ENCODE data around the gene MAPKBP1. TPM values are rescaled to one million over a fixed set of nuclear protein-coding genes. Genes with fewer than 3 reads are reported as not detected.

The MAPKBP1 gene
- total RNA-seq, 3 donors from 2014 or later (not counting 1 experiment from before 2014, with no cell fraction given) = 44.8 to 55.4 (median 49.0) TPM

DNA sequence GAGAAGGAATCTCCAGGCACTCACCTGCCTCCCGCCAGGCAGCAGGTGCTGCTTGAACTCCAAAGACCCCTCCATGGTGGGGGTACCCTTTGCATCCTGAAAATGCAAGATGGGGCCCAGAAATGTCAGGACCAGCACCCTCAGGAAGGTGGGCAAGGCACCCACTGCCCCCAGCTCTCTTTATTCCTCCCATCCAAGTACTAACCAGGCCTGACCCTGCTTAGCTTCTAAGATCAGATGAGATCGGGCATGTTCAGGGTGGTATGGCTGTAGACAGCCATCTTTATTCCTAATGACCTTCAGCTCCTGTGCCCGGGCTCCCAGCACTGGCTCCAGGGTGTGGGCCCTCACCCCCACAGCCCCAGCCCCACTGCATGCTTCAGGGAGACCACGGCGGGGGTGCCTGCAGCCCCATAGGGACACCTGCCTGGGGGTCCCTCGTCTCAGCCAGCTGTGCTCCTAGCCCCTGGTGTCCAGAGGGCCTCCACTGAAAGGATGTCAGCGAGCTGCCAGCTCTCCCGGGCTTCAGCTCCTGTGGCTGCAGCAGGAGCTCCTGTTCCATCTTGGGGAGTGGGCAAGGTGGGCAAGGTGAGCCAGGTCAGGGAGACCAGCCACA is 77.6 kb downstream of the MAPKBP1 start:
- Histone ChIP-seq H3K4me3 (ENCODE audit: low read length) (no peak overlapping the region), H3K4me1 (ENCODE audit: control insufficient read depth, insufficient read depth, low read length) (no peaks in the 10 kb centered on the region), H3K27me3 (ENCODE audit: control insufficient read depth, insufficient read depth, low read length) (no peaks in the 10 kb centered on the region), H3K27ac (ENCODE audit: low read length) (no peak overlapping the region), H3K36me3 (ENCODE audit: control insufficient read depth, insufficient read depth, low read length) (peaks cover 9% of the 10 kb centered on the region), H3K9me3 (ENCODE audit: control insufficient read depth, insufficient read depth, low read length) (no peaks in the 10 kb centered on the region)
- peaks cover 5% of the 10 kb centered on the region for H3K36me3 Mint-ChIP-seq
- no peak for TF ChIP-seq CTCF (IDR thresholded peaks at IDR 0.05)
- intact Hi-C loops (cut with micrococcal nuclease) = no loop called here
- ATAC-seq = no peak
- H3K27me3 Mint-ChIP-seq (ENCODE audit: low read depth in 2 of 2) = no peaks in the 10 kb centered on the region
- no peak overlapping the region for H3K4me3 Mint-ChIP-seq
- no peaks in the 10 kb centered on the region for H3K4me1 Mint-ChIP-seq
- no peak for DNase-seq
- WGBS (ENCODE audit: insufficient coverage) = 86% methylated on average over 8 of the region's 8 CpGs
- H3K9me3 Mint-ChIP-seq = no peaks in the 10 kb centered on the region
- no peak overlapping the region for H3K27ac Mint-ChIP-seq

DNA sequence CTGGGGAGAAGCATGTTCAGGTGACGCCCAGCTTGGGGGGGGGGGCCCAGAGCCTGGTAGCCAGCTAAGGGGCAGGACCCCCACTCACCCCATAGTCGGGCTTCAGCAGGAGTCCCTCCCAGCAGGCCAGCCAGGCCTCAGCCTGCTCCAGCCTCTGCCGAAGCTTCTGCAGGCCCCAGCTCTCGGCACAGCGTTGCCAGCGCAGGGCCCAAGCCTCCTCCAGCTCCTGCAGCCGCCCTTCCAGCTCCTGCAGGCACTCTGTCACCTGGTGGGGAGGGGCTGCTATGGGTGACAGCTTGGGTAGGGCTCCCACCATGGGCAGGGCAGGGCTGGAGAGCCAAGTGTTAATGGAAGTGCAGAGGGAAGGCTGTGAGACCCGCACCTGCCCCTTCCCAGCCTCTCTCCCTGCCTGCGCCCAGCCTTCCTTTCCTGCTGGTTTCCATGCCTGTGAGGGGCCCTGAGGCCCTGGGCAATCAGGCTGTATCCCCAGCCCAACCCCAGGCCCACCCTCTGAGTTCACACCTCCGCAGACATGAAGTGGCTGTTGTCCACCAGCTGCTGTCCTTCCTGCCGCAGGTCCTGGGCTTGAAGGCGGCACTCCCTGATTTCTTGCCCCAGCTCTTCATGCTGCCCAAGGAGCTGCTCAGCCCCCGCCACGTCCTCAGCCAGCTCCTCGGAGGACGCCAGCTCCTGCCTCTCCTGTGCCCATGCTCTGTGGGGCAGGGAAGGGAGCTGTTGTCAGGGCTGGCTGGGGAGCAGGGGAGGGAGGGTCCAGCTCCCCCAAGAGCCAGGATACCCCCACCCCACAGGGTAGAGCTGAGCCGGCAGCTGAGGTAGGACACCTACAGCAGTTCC is 78.7 kb downstream of the MAPKBP1 start:
- ATAC-seq (no peak), DNase-seq (no peak)
- H3K9me3 ChIP-seq (ENCODE audit: control insufficient read depth, insufficient read depth, low read length) = no peaks in the 10 kb centered on the region
- H3K36me3 ChIP-seq (ENCODE audit: control insufficient read depth, insufficient read depth, low read length) = peaks cover 3% of the 10 kb centered on the region
- 91% methylated on average over 17 of the region's 17 CpGs for WGBS (ENCODE audit: insufficient coverage)
- Mint-ChIP-seq H3K27ac (no peak overlapping the region), H3K9me3 (no peaks in the 10 kb centered on the region), H3K27me3 (ENCODE audit: low read depth in 2 of 2) (no peaks in the 10 kb centered on the region), H3K4me3 (no peak overlapping the region), H3K36me3 (peaks cover 5% of the 10 kb centered on the region), H3K4me1 (no peaks in the 10 kb centered on the region)
- intact Hi-C loops (cut with micrococcal nuclease) = no loop called here
- no peak overlapping the region for H3K4me3 ChIP-seq (ENCODE audit: low read length)
- H3K4me1 ChIP-seq (ENCODE audit: control insufficient read depth, insufficient read depth, low read length) = no peaks in the 10 kb centered on the region
- TF ChIP-seq CTCF (IDR thresholded peaks at IDR 0.05) = no peak
- H3K27ac ChIP-seq (ENCODE audit: low read length) = no peak overlapping the region
- H3K27me3 ChIP-seq (ENCODE audit: control insufficient read depth, insufficient read depth, low read length) = no peaks in the 10 kb centered on the region

- Mint-ChIP-seq H3K36me3 (no peaks in the 10 kb centered on the region), H3K9me3 (no peaks in the 10 kb centered on the region), H3K4me3 (no peak overlapping the region), H3K27me3 (ENCODE audit: low read depth in 2 of 2) (no peaks in the 10 kb centered on the region), H3K27ac (no peak overlapping the region), H3K4me1 (no peaks in the 10 kb centered on the region)
- Histone ChIP-seq H3K27me3 (ENCODE audit: control insufficient read depth, insufficient read depth, low read length) (no peaks in the 10 kb centered on the region), H3K4me1 (ENCODE audit: control insufficient read depth, insufficient read depth, low read length) (no peaks in the 10 kb centered on the region), H3K9me3 (ENCODE audit: control insufficient read depth, insufficient read depth, low read length) (no peaks in the 10 kb centered on the region), H3K36me3 (ENCODE audit: control insufficient read depth, insufficient read depth, low read length) (no peaks in the 10 kb centered on the region), H3K4me3 (ENCODE audit: low read length) (no peak overlapping the region), H3K27ac (ENCODE audit: low read length) (no peak overlapping the region)
- TF ChIP-seq CTCF (IDR thresholded peaks at IDR 0.05) = no peak
- DNase-seq (no peak), ATAC-seq (no peak)
- 92% methylated on average over 10 of the region's 10 CpGs for WGBS (ENCODE audit: insufficient coverage)
- intact Hi-C loops (cut with micrococcal nuclease) = no loop called here
These were observed 79.5 kb downstream of the MAPKBP1 start for GRCh38 chr15:41853831-41854230.

All from natural killer cell (primary cell).